Measurements from ENCODE around the gene LINGO1. TPM values are rescaled to one million over a fixed set of nuclear protein-coding genes. Genes with fewer than 3 reads are reported as not detected.

Gene LINGO1
- total and polyA plus RNA-seq, 9 of the 15 experiments (the other 6 are each of a cell fraction or from before 2014, with no cell fraction given), result 0.07 to 15.3 (median 2.1) TPM

DNA sequence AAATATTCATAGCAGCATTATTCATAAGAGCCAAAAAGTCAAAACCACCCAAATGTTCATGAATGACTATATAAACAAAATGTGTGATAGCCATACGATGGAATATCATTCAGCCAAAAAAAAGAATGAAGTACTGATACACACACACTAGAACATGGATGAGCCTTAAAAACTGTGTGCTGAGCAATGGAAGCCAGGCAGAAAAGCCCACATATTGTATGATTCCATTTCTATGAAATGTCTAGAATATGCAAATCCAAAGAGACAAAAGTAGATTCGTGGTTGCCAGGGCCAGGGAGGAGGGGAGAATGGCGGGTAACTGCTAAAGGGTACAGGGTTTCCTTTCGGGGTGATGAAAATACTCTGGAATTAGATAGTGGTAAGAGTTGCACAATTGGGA lies 37.2 kb upstream of the LINGO1 start:
- intact Hi-C loops (cut with micrococcal nuclease), result no loop called here
- CTCF ChIA-PET (ENCODE audit: low intra/inter-chr PET ratio), result no interaction called here
- H3K4me2 ChIP-seq (ENCODE audit: insufficient read depth, low read length), result no peak overlapping the region
- peaks cover 24 to 81% of the 10 kb centered on the region in 2 experiments for H3K27me3 ChIP-seq (ENCODE audit: control insufficient read depth in 2 of 2, insufficient read depth in 2 of 2, low read length in 2 of 2)
- BruUV-seq (replicated peaks), result no TSS peak
- H2AFZ ChIP-seq (ENCODE audit: low read depth, low read length), result no peak overlapping the region
- DNase-seq (ENCODE audit: extremely low read depth in 1 of 4, low spot score in 3 of 4), result no peak
- H3K36me3 ChIP-seq (ENCODE audit: control insufficient read depth, insufficient read depth, low read length), result no peaks in the 10 kb centered on the region
- TF ChIP-seq, protein P1, sequence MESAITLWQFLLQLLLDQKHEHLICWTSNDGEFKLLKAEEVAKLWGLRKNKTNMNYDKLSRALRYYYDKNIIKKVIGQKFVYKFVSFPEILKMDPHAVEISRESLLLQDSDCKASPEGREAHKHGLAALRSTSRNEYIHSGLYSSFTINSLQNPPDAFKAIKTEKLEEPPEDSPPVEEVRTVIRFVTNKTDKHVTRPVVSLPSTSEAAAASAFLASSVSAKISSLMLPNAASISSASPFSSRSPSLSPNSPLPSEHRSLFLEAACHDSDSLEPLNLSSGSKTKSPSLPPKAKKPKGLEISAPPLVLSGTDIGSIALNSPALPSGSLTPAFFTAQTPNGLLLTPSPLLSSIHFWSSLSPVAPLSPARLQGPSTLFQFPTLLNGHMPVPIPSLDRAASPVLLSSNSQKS (CRISPR knock-in tag; IDR thresholded peaks at IDR 0.05), result no peak
- TF ChIP-seq ETV1 (tag; conservative IDR thresholded peaks at IDR 0.05; ENCODE audit: low read depth) (no peak), SNRNP70 (optimal IDR thresholded peaks at IDR 0.05; ENCODE audit: low read depth, low read length) (no peak), KLF1 (tag; IDR thresholded peaks at IDR 0.05) (no peak), ZNF75A (CRISPR knock-in tag; IDR thresholded peaks at IDR 0.05) (no peak), ZKSCAN3 (CRISPR knock-in tag; IDR thresholded peaks at IDR 0.05) (no peak), MAFK (IDR thresholded peaks at IDR 0.05; ENCODE audit: low read length) (no peak), CREB3 (tag; conservative IDR thresholded peaks at IDR 0.05; ENCODE audit: low read depth) (no peak), NEUROD1 (IDR thresholded peaks at IDR 0.05; ENCODE audit: borderline replicate concordance, low read depth, low read length, partially characterized antibody) (no peak), ZC3H8 (IDR thresholded peaks at IDR 0.05) (no peak), UBTF (IDR thresholded peaks at IDR 0.05; ENCODE audit: borderline replicate concordance in 1 of 2, low read depth in 2 of 2, low read length in 2 of 2) (no peak), ZNF785 (CRISPR knock-in tag; IDR thresholded peaks at IDR 0.05) (no peak), CBX3 (IDR thresholded peaks at IDR 0.05; ENCODE audit: borderline replicate concordance in 1 of 2, low read length in 2 of 2) (no peak), KAT2B (IDR thresholded peaks at IDR 0.05; ENCODE audit: low read depth, low read length) (no peak), ZFP36 (IDR thresholded peaks at IDR 0.05; ENCODE audit: low read depth, low read length, partially characterized antibody) (no peak)
- TF ChIP-seq, protein P2, sequence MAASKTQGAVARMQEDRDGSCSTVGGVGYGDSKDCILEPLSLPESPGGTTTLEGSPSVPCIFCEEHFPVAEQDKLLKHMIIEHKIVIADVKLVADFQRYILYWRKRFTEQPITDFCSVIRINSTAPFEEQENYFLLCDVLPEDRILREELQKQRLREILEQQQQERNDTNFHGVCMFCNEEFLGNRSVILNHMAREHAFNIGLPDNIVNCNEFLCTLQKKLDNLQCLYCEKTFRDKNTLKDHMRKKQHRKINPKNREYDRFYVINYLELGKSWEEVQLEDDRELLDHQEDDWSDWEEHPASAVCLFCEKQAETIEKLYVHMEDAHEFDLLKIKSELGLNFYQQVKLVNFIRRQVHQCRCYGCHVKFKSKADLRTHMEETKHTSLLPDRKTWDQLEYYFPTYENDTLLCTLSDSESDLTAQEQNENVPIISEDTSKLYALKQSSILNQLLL (CRISPR knock-in tag; IDR thresholded peaks at IDR 0.05; ENCODE audit: borderline replicate concordance), result no peak
- no peak overlapping the region for H3K4me3 ChIP-seq
- no peak for ATAC-seq
- H3K4me1 ChIP-seq (replicated peaks in 1 of 2; ENCODE audit: control insufficient read depth in 2 of 2, insufficient read depth in 2 of 2, low read length in 2 of 2), result peaks cover 0 to 4% of the 10 kb centered on the region in 2 experiments; a peak in 1 of 5 replicates
- FAIRE-seq, result no peak
- H3K9me1 ChIP-seq (ENCODE audit: control insufficient read depth, insufficient read depth, low read length), result no peaks in the 10 kb centered on the region
- no peak overlapping the region for H3K27ac ChIP-seq (ENCODE audit: extremely low read depth, low read depth, low read length)
- H3K9ac ChIP-seq (ENCODE audit: insufficient read depth in 1 of 2, low read depth in 2 of 2, low read length in 2 of 2), result no peak overlapping the region
- H3K9me3 ChIP-seq (replicated peaks; ENCODE audit: control insufficient read depth, insufficient read depth, low read depth, low read length), result no peaks in the 10 kb centered on the region
- H4K20me1 ChIP-seq (replicated peaks; ENCODE audit: control insufficient read depth, insufficient read depth, low read length), result 0 out of 2 replicates have a peak, but pooled peaks cover 10% of the 10 kb centered on the region
- H3K79me2 ChIP-seq (ENCODE audit: control insufficient read depth, insufficient read depth, low read length), result no peaks in the 10 kb centered on the region
- POLR2A ChIA-PET, result no interaction called here
- in situ Hi-C loops (cut with MboI), result loop anchor here (10.0 kb wide), 1 partner anchor 205 kb away; no protein-coding TSS in a partner anchor
- WGBS (ENCODE audit: insufficient coverage, low coverage, missing lambda C conversion rate), result 4% methylated on average over 4 of the region's 4 CpGs
